HuH-7.5 (cell line): ENCODE data around the gene CUL4B.
"Not testable (repeated sequence)": the region's sequence is repeated elsewhere in the genome, so short reads cannot be mapped to it uniquely, and the experiment has no call there.

Experiments
- DNase-seq: peaks from one replicate; pipeline ENCODE4 v3.0.0; 2011; ENCODE audit warnings: low spot score

Gene CUL4B

GRCh38 chrX:120522820-120523219 is 37.9 kb downstream of the CUL4B start:
- no peak for DNase-seq

- no peak for DNase-seq
These were observed 42.8 kb downstream of the CUL4B start for GRCh38 chrX:120517936-120518335.

DNA sequence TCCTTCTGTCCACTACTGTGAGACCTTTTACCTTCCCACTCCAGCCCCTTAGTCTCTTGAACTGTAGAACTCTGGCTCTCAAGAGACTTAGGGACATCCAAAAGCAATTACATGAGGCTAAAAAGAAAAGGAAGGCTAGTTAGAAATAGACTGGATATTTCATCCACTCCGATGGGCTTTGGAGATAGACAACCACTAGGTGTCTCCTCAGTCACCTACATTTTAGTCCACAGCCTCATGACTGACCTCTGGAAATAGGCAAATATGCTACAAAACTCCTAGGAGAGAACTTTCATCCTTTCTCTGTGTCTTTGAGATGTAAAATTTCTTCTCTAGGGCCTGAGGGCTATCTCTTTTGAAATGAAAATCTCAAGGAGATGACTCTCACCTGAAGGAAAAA is 46.5 kb downstream of the CUL4B start:
- peak; percentile 11 for DNase-seq

DNA sequence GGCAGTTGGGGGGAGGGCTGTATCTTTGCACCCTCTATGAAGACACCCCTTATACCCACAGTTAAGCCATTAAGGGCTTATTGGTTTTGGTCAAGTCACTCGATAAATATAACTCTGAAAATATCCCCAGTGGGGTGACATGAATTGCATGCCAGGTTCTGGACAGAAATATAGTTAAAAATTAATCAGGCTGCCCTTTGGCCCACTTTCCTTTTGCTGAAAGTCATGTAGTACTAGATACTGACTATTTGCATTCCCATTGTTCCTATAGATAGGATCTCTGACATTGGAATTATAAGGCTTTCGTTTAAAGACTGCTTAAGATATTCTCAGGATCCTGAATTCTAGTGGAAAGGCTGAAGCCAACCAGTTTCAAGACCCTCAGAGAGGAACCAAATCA is 48.1 kb downstream of the CUL4B start:
- DNase-seq, result no peak

DNA sequence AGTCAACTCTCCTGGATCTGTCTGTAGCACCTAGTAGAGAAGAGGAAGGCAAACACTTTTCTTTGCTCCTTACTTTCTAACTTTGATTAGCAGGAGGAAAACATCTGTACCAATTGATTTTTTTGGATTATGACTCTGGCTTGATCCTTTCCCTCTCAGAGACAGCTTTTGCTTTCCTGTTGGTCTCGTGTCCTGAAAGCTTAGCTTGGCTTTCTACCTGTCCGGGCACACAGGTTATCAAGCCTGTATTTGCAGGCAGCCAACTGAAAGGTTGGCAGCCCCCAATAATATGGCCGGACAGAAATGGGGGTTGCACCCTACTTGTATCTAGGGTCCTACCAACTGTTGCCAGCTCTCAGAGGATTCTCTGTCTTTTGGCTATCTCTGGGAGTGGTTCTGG is 48.5 kb downstream of the CUL4B start:
- DNase-seq, result no peak

- no peak for DNase-seq
These were observed 56.2 kb downstream of the CUL4B start for GRCh38 chrX:120504569-120504968.

- DNase-seq, result no peak
These were observed 61.3 kb downstream of the CUL4B start for GRCh38 chrX:120499301-120500072.

GRCh38 chrX:120490119-120490518 is 70.6 kb downstream of the CUL4B start:
- not testable (repeated sequence) for DNase-seq

- DNase-seq, result peak; percentile 8
These were observed 74.0 kb downstream of the CUL4B start for GRCh38 chrX:120486786-120487185.

DNA sequence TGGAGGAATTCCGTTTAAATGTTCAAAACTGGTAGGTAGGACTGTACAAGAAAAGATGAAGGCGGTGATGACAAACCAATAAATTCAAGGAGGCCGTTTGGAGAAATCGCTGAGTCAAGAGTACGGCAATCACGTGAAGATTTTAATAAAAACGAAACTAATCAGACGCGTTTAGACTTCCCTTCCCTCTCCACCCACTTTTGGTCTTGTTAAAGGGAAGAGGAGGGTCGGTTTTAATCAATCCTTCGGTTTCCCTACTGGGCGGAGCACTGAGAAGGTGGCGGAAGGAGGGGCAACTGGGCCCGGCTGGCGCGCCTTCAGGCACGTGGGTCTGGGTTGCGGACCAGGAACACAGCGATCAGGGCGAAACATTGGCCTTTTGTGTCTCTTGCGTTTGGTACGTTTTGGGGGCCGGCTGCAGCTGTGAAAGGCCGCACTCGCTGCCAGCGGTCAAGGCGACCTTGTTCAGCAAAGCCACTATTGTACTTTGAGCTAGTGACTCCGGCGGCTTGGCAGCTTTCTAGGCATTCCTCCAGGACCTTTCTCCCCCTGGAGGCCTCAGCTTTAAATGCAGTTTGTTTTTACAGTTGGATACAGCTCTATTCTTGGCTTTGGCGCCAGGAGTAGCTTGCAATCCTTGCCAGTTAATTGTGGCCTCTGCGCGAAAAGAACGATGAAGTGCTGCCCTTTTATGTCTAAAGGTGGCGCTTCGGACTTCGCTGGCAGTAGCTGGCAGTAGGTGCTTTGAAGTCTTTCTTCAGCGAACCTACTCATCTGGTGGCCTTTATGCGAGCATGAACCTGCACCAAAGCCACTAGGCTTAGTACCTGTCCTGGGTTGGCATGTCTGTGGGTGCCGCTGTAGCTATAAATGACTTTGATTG is 74.9 kb downstream of the CUL4B start:
- DNase-seq, result peak; percentile 20

DNA sequence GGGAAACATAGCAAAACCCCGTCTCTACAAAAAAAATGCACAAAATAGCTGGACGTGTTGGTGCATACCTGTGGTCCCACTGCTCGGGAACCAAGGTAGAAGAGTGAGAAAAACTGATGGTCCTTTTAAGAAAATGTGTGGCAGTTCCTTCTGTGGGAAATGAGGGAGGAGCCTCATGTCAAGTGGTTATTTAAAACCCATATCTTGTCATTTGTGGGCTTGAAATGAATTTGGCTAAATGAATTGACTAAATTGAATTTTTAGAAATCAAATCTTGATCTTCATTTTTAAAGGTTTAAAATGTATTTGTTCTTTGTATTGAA is 75.5 kb downstream of the CUL4B start:
- no peak for DNase-seq

DNA sequence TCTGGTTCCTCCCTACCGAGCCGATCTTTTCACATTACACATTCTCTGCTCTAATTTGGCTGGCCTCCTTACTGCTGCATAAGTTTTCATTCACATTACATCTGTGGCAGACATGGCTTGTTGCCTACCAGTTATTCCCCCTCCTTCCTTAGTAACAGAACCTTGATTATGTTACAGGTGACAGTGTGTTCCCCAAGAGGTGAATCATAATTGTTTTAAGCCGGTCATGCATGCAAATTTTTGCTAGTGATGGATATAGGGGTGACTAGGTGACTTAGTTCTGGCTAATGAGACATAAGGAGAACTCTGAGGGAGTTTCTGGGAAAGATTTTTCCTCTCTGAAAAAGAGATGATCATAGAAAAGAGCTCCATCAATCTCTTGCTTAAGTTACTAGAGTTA is 83.3 kb downstream of the CUL4B start:
- no peak for DNase-seq

DNA sequence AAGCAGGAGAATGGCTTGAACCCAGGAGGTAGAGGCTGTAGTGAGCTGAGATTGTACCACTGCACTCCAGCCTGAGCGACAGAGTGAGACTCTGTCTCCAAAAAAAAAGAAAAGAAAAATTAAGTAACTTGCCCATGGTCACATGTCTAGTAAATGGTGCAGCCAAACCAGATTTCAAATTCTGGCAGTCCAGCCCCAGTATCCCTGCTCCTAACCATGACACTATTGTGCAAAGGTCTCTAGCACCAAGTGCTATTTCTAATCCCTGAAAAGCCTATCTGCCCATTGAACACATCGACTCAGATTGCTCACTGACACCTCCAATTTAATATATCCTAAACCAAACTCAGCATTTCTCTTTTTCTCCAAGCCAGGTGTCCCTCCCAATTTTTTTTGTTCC is 84.0 kb downstream of the CUL4B start:
- DNase-seq, result no peak

DNA sequence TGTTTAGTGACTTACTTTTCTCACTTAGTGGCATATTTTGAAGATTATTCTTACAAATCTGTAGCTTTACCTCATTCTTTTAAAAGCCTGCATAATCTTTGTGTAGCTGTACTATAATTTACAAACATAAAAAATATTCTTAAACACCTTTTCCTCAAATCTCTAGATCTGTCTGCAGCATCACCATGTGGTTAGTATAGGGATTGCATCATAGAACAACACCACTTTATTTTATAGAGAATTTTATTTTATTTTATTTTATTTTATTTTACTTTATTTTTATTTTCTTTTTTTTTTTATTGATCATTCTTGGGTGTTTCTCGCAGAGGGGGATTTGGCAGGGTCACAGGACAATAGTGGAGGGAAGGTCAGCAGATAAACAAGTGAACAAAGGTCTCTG is 85.3 kb downstream of the CUL4B start:
- not testable (repeated sequence) for DNase-seq
